HepG2 (cell line): ENCODE results near the gene IFI35. TPM values are rescaled to one million over a fixed set of nuclear protein-coding genes. Genes with fewer than 3 reads are reported as not detected.

ENCODE experiments used
- BHLHE40 ChIP-seq: IDR thresholded peaks from 2 replicates; pipeline ENCODE4 v1.6.1; 2011; ENCODE audit warnings: low read length, improper control_type of control experiment
- CEBPG ChIP-seq: IDR thresholded peaks from 2 replicates; pipeline ENCODE4 v1.6.1; 2016
- DNMT3B ChIP-seq: conservative IDR thresholded peaks from 2 replicates; pipeline ENCODE4 v1.6.1; 2016; ENCODE audit warnings: missing biosample characterization, control low read depth
- ELF3 ChIP-seq: IDR thresholded peaks from 2 replicates; pipeline ENCODE4 v1.6.1; 2016; ENCODE audit warnings: missing genetic modification reagents, missing compliant biosample characterization
- ETV5 ChIP-seq: IDR thresholded peaks from 2 replicates; pipeline ENCODE4 v1.6.1; 2018; ENCODE audit warnings: missing biosample characterization, missing genetic modification reagents, inconsistent platforms, borderline replicate concordance
- GATAD2A ChIP-seq: IDR thresholded peaks from 2 replicates; pipeline ENCODE4 v1.6.1; 2016
- HNF1A ChIP-seq, 2 experiments: sonication (generic) in 1 of 2; formaldehyde crosslinking in 1 of 2; IDR thresholded peaks; 2 replicates each; pipeline versions ENCODE4 v1.4.0 to v1.6.1; 2016 to 2020; ENCODE audit warnings: borderline replicate concordance in 1 of 2, low read depth in 1 of 2, mild to moderate bottlenecking in 1 of 2, missing genetic modification reagents in 1 of 2
- JUND ChIP-seq: sonication (generic); formaldehyde crosslinking; IDR thresholded peaks from 2 replicates; pipeline ENCODE4 v1.8.0; 2022; ENCODE audit warnings: mild to moderate bottlenecking, missing genetic modification reagents
- KDM3A ChIP-seq: IDR thresholded peaks from 2 replicates; pipeline ENCODE4 v1.6.1; 2018; ENCODE audit warnings: low read depth, missing compliant biosample characterization
- KDM5A ChIP-seq: fragments of 200-600 bp; sonication (generic); IDR thresholded peaks from 2 replicates; pipeline ENCODE4 v1.7.0; 2018; ENCODE audit warnings: antibody characterized with exemption, mild to moderate bottlenecking, low read length, borderline replicate concordance
- KMT2B ChIP-seq: IDR thresholded peaks from 2 replicates; pipeline ENCODE4 v1.6.1; 2016; ENCODE audit warnings: missing genetic modification reagents, missing compliant biosample characterization
- MIXL1 ChIP-seq: IDR thresholded peaks from 2 replicates; pipeline ENCODE4 v1.6.1; 2016
- MXI1 ChIP-seq: IDR thresholded peaks from 3 replicates; pipeline ENCODE4 v1.6.1; 2012; ENCODE audit warnings: low read depth, low read length, inconsistent platforms, borderline replicate concordance
- NPAS2 ChIP-seq: sonication (generic); formaldehyde crosslinking; IDR thresholded peaks from 2 replicates; pipeline ENCODE4 v1.8.0; 2022; ENCODE audit warnings: mild to moderate bottlenecking, missing genetic modification reagents, borderline replicate concordance
- NR2F6 ChIP-seq, 2 experiments: IDR thresholded peaks; 2 replicates each; pipeline ENCODE4 v1.6.1; 2016; ENCODE audit warnings: antibody characterized with exemption in 1 of 2, mild to moderate bottlenecking in 1 of 2
- PITX1 ChIP-seq: sonication (generic); formaldehyde crosslinking; IDR thresholded peaks from 2 replicates; pipeline ENCODE4 v1.5.1; 2020; ENCODE audit warnings: mild to moderate bottlenecking, missing genetic modification reagents
- PPARG ChIP-seq: conservative IDR thresholded peaks from 2 replicates; pipeline ENCODE4 v1.6.1; 2016; ENCODE audit warnings: missing biosample characterization, missing genetic modification reagents
- RFXANK ChIP-seq: IDR thresholded peaks from 2 replicates; pipeline ENCODE4 v1.6.1; 2016
- SAFB2 ChIP-seq: sonication (generic); formaldehyde crosslinking; IDR thresholded peaks from 2 replicates; pipeline ENCODE4 v1.5.1; 2020; ENCODE audit warnings: missing genetic modification reagents, low read depth, mild to moderate bottlenecking, borderline replicate concordance
- SNAPC5 ChIP-seq: sonication (generic); formaldehyde crosslinking; IDR thresholded peaks from 2 replicates; pipeline ENCODE4 v1.8.1; 2023; ENCODE audit warnings: mild to moderate bottlenecking, missing genetic modification reagents, borderline replicate concordance
- SOX6 ChIP-seq, 2 experiments: fragments of 450-650 bp in 1 of 2; sonication (generic) in 1 of 2; formaldehyde crosslinking in 1 of 2; IDR thresholded peaks; 2 replicates each; pipeline versions ENCODE4 v1.4.0 to v1.6.1; 2017 to 2020; ENCODE audit warnings: antibody characterized with exemption in 1 of 2, mild to moderate bottlenecking in 1 of 2, missing genetic modification reagents in 1 of 2
- TAF15 ChIP-seq: fragments of 200-400 bp; formaldehyde crosslinking; IDR thresholded peaks from one replicate; pipeline ENCODE4 v1.6.1; 2018; ENCODE audit warnings: mild to moderate bottlenecking, low read depth, low read length; ENCODE audit not compliant: poor library complexity, severe bottlenecking
- ZC3H13 ChIP-seq: sonication (generic); formaldehyde crosslinking; IDR thresholded peaks from 2 replicates; pipeline ENCODE4 v1.8.1; 2023; ENCODE audit warnings: mild to moderate bottlenecking, missing genetic modification reagents, moderate library complexity
- ZNF446 ChIP-seq: sonication (generic); formaldehyde crosslinking; IDR thresholded peaks from 2 replicates; pipeline ENCODE4 v1.5.0; 2020; ENCODE audit warnings: mild to moderate bottlenecking, missing genetic modification reagents
- ZNF678 ChIP-seq: sonication (generic); formaldehyde crosslinking; IDR thresholded peaks from 2 replicates; pipeline ENCODE4 v1.4.0; 2020; ENCODE audit warnings: mild to moderate bottlenecking, missing genetic modification reagents
- ZNF772 ChIP-seq: sonication (generic); formaldehyde crosslinking; IDR thresholded peaks from 2 replicates; pipeline ENCODE4 v1.5.0; 2020; ENCODE audit warnings: mild to moderate bottlenecking, missing genetic modification reagents
- ZSCAN30 ChIP-seq: sonication (generic); formaldehyde crosslinking; IDR thresholded peaks from 2 replicates; pipeline ENCODE4 v1.5.0; 2020; ENCODE audit warnings: mild to moderate bottlenecking, missing genetic modification reagents
- polyA plus RNA-seq, 8 experiments: library from polyadenylated mRNA; depleted of rRNA in 3 of 8; stranded (reverse) in 7 of 8; unstranded in 1 of 8; fragments of >200 nt; fragmentation: Illumina TruSeq in 4 of 8; extraction: Trizol in 4 of 8; gene quantifications; 2 replicates each; pipeline versions ENCODE4 v1.2.1 to v1.2.3, GENCODE V29; 2011 to 2016; ENCODE audit warnings: low read depth in 4 of 8, missing spikeins in 1 of 8, mixed read lengths in 1 of 8; ENCODE audit not compliant: insufficient read depth in 1 of 8
- total RNA-seq, 5 experiments: library from RNA; depleted of rRNA; stranded (reverse); fragments of >200 nt; fragmentation: Illumina TruSeq; extraction: Trizol; gene quantifications; 2 replicates each; pipeline ENCODE4 v1.2.3, GENCODE V29; 2016; ENCODE audit warnings: low read depth in 1 of 5
- TF ChIP-seq, protein P1 (sequence below): sonication (generic); formaldehyde crosslinking; IDR thresholded peaks from 2 replicates; pipeline ENCODE4 v1.4.0; 2020; ENCODE audit warnings: mild to moderate bottlenecking, low read depth, missing genetic modification reagents

The IFI35 gene
- total and polyA plus RNA-seq, 2 of the 13 experiments (the other 11 are each of a cell fraction or from before 2014, with no cell fraction given) = 28.9 to 38.1 TPM

DNA sequence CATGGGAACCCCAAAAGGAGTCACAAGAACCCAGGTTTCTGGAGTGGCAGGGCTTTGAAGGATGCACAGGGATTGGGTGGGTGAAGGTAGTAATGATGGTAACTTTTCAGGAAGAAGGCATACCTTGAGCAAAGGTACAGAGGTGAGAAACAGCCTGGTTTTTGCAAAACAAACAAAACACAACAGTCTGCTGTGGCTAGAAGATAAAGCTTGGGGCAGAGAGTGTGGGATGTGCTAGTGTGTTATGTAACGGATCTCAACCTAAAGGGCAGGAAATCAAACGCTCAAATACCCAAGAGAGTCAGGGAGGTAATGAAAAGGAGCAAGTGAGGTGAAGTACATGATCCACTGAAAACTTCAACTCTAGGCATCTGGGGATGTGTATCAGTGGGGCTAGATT lies 31.3 kb upstream of the IFI35 start (continued):
- TF ChIP-seq, protein P1, sequence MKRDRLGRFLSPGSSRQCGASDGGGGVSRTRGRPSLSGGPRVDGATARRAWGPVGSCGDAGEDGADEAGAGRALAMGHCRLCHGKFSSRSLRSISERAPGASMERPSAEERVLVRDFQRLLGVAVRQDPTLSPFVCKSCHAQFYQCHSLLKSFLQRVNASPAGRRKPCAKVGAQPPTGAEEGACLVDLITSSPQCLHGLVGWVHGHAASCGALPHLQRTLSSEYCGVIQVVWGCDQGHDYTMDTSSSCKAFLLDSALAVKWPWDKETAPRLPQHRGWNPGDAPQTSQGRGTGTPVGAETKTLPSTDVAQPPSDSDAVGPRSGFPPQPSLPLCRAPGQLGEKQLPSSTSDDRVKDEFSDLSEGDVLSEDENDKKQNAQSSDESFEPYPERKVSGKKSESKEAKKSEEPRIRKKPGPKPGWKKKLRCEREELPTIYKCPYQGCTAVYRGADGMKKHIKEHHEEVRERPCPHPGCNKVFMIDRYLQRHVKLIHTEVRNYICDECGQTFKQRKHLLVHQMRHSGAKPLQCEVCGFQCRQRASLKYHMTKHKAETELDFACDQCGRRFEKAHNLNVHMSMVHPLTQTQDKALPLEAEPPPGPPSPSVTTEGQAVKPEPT (CRISPR knock-in tag) = no peak
- no peak for TF ChIP-seq DNMT3B (CRISPR knock-in tag)
- TF ChIP-seq ZC3H13 (CRISPR knock-in tag) = no peak
- no peak for TF ChIP-seq KDM5A
- TF ChIP-seq NR2F6 (IDR thresholded peaks at IDR 0.05) = no peak
- peak; percentile 64 for TF ChIP-seq NR2F6 (CRISPR knock-in tag; IDR thresholded peaks at IDR 0.05)
- no peak for TF ChIP-seq NPAS2 (CRISPR knock-in tag)
- no peak for TF ChIP-seq TAF15
- no peak for TF ChIP-seq MIXL1 (CRISPR knock-in tag)
- 0 out of 2 replicates have a peak, but pooled peaks have one; percentile 40 for TF ChIP-seq PPARG (CRISPR knock-in tag)
- TF ChIP-seq GATAD2A = peak; percentile 39; the same call in 1 of the 2 replicates
- TF ChIP-seq KMT2B (CRISPR knock-in tag) = no peak
- no peak for TF ChIP-seq HNF1A (IDR thresholded peaks at IDR 0.05; ENCODE audit: low read depth)
- TF ChIP-seq HNF1A (CRISPR knock-in tag; IDR thresholded peaks at IDR 0.05; ENCODE audit: borderline replicate concordance) = no peak
- TF ChIP-seq CEBPG = peak; percentile 57
- TF ChIP-seq SOX6 (IDR thresholded peaks at IDR 0.05) = no peak
- peak; percentile 69 for TF ChIP-seq SOX6 (CRISPR knock-in tag; IDR thresholded peaks at IDR 0.05)
- no peak for TF ChIP-seq ZNF678 (CRISPR knock-in tag)
- TF ChIP-seq ZSCAN30 (CRISPR knock-in tag) = no peak
- peak; percentile 52; the same call in 1 of the 2 replicates for TF ChIP-seq ELF3
- no peak for TF ChIP-seq KDM3A (CRISPR knock-in tag)
- TF ChIP-seq MXI1 = no peak
- no peak for TF ChIP-seq BHLHE40
- TF ChIP-seq ZNF772 = peak; percentile 25; the same call in 1 of the 2 replicates
- peak; percentile 39; the same call in 1 of the 2 replicates for TF ChIP-seq ETV5 (CRISPR knock-in tag)
- TF ChIP-seq SNAPC5 (CRISPR knock-in tag) = no peak
- no peak for TF ChIP-seq JUND
- TF ChIP-seq SAFB2 (CRISPR knock-in tag) = no peak
- no peak for TF ChIP-seq RFXANK
- 0 out of 2 replicates have a peak, but pooled peaks have one; percentile 22 for TF ChIP-seq PITX1
- TF ChIP-seq ZNF446 = no peak
